Loucy (cell line): Measurements from ENCODE around the gene NDC1.

Source experiments
- CTCF ChIP-seq: fragments of 200-600 bp; sonication (generic); conservative IDR thresholded peaks from 2 replicates; pipeline ENCODE4 v1.5.1; 2014; ENCODE audit warnings: mild to moderate bottlenecking, antibody characterized with exemption, low read length
- EZH2phosphoT487 ChIP-seq: fragments of 200-600 bp; IDR thresholded peaks from 2 replicates; pipeline ENCODE4 v1.6.1; 2018; ENCODE audit warnings: antibody characterized with exemption, mild to moderate bottlenecking, moderate library complexity, borderline replicate concordance

DNA sequence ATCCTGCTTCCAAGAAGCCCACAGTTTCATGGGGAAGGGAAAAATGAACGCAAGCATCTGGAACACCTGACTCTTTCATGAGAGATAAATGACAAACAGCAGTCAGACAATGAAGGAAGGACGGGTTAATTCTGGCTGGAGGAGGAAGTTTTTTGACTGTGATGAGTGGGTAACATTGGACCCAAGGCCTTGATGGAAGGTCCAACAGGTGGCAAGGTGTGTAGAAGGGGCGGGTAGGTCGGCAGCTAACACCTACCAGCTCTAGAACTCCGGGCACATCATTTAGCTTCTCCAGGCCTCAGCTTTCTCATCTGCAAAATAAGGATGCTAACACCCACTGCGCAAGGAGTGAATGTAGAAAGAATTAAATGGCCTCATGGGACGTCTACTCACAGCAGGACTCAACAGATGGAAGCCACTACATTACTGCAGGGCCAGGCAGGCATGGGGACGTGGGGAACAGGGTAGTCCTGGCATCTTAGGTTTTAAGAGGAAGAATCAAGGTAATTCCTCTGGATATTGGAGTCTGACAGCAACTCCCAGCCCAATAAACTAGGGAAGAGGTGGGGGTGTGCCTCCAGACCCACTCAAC lies 112.0 kb downstream of the NDC1 start:
- TF ChIP-seq CTCF (no peak), EZH2phosphoT487 (no peak)
